Breast epithelium (tissue), 4 donors: Measurements from ENCODE around the gene PTRHD1. TPM values are rescaled to one million over a fixed set of nuclear protein-coding genes. Genes with fewer than 3 reads are reported as not detected.

Source experiments
- DNase-seq, 2 donors: peaks; one replicate each; pipeline ENCODE4 v3.0.0-alpha.2; 2019; ENCODE audit warnings: low spot score in 2 of 2
- H3K27ac ChIP-seq, 2 donors: fragments of 200-600 bp; sonication (generic) in 1 of 2; one replicate each; pipeline ENCODE4 v1.5.1; 2016 to 2019; ENCODE audit warnings: mild to moderate bottlenecking in 1 of 2
- H3K27me3 ChIP-seq, 2 donors: fragments of 200-600 bp; sonication (generic) in 1 of 2; one replicate each; pipeline versions ENCODE4 v1.5.1 to v1.6.0; 2017 to 2019; ENCODE audit warnings: control low read depth in 1 of 2, mild to moderate bottlenecking in 1 of 2
- H3K36me3 ChIP-seq: fragments of 200-600 bp; one replicate; pipeline ENCODE4 v1.5.1; 2019
- H3K4me1 ChIP-seq, 2 donors: fragments of 200-600 bp; sonication (generic); one replicate each; pipeline ENCODE4 v1.5.1; 2016 to 2019; ENCODE audit warnings: control low read depth in 1 of 2
- H3K4me3 ChIP-seq, 3 donors: fragments of 200-600 bp; sonication (generic); 1 replicate in 2 of 3; 2 replicates in 1 of 3; pipeline ENCODE4 v1.5.1; 2016 to 2019; ENCODE audit warnings: mild to moderate bottlenecking in 3 of 3, moderate library complexity in 2 of 3
- H3K9me3 ChIP-seq, 2 donors: fragments of 200-600 bp; sonication (generic) in 1 of 2; one replicate each; pipeline ENCODE4 v1.5.1; 2016 to 2019; ENCODE audit warnings: control low read depth in 1 of 2
- POLR2A ChIP-seq: fragments of 450-650 bp; IDR thresholded peaks from one replicate; pipeline ENCODE4 v1.6.1; 2016; ENCODE audit warnings: antibody characterized with exemption, mild to moderate bottlenecking, moderate library complexity
- POLR2AphosphoS5 ChIP-seq, 3 donors: sonication (generic); formaldehyde crosslinking; IDR thresholded peaks; one replicate each; pipeline ENCODE4 v1.6.1; 2017; ENCODE audit warnings: antibody characterized with exemption in 3 of 3
- intact Hi-C: fragments of 100-400 bp; cut with DNase I; formaldehyde crosslinking; loops from one replicate; pipeline ENCODE4 v1.15.1; 2023; ENCODE audit warnings: low total_unique reads
- total RNA-seq, 3 donors: library from RNA; depleted of rRNA; stranded (reverse); fragments of >200 nt; gene quantifications; one replicate each; pipeline ENCODE4 v1.1.0, GENCODE V29; 2016
- TF ChIP-seq, protein P1 (sequence below), 3 donors: fragments of 450-650 bp; IDR thresholded peaks; one replicate each; pipeline ENCODE4 v1.5.1; 2016 to 2017; ENCODE audit warnings: antibody characterized with exemption in 3 of 3, mild to moderate bottlenecking in 3 of 3, moderate library complexity in 3 of 3

The PTRHD1 gene
- total RNA-seq, 3 donors from 2014 or later: 19.3 to 38.8 (median 37.9) TPM

GRCh38 chr2:24824071-24824588 lies 30.9 kb upstream of the PTRHD1 start:
- DNase-seq: no peak
- Histone ChIP-seq H3K27me3 (no peaks in the 10 kb centered on the region), H3K4me3 (no peak overlapping the region), H3K36me3 (peaks cover 3% of the 10 kb centered on the region), H3K9me3 (no peaks in the 10 kb centered on the region), H3K27ac (no peak overlapping the region), H3K4me1 (no peaks in the 10 kb centered on the region)
- intact Hi-C loops: loop anchor here (10.0 kb wide), 1 partner anchor 409 kb away; no protein-coding TSS in a partner anchor
- TF ChIP-seq POLR2A (no peak), POLR2AphosphoS5 (IDR thresholded peaks at IDR 0.05) (no peak)
- TF ChIP-seq, protein P1, sequence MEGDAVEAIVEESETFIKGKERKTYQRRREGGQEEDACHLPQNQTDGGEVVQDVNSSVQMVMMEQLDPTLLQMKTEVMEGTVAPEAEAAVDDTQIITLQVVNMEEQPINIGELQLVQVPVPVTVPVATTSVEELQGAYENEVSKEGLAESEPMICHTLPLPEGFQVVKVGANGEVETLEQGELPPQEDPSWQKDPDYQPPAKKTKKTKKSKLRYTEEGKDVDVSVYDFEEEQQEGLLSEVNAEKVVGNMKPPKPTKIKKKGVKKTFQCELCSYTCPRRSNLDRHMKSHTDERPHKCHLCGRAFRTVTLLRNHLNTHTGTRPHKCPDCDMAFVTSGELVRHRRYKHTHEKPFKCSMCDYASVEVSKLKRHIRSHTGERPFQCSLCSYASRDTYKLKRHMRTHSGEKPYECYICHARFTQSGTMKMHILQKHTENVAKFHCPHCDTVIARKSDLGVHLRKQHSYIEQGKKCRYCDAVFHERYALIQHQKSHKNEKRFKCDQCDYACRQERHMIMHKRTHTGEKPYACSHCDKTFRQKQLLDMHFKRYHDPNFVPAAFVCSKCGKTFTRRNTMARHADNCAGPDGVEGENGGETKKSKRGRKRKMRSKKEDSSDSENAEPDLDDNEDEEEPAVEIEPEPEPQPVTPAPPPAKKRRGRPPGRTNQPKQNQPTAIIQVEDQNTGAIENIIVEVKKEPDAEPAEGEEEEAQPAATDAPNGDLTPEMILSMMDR (IDR thresholded peaks at IDR 0.05): no peak

- H3K4me1 ChIP-seq: no peaks in the 10 kb centered on the region
- intact Hi-C loops: loop anchor here (10.0 kb wide), 1 partner anchor 407 kb away; no protein-coding TSS in a partner anchor
- H3K27me3 ChIP-seq: no peaks in the 10 kb centered on the region
- H3K9me3 ChIP-seq: no peaks in the 10 kb centered on the region
- no peak overlapping the region for H3K4me3 ChIP-seq
- no peak for DNase-seq
- no peak overlapping the region for H3K27ac ChIP-seq
- H3K36me3 ChIP-seq: peaks cover 3% of the 10 kb centered on the region
- TF ChIP-seq POLR2AphosphoS5 (IDR thresholded peaks at IDR 0.05) (no peak), POLR2A (no peak)
- TF ChIP-seq, protein P1 (IDR thresholded peaks at IDR 0.05): no peak
These were observed 29.0 kb upstream of the PTRHD1 start for GRCh38 chr2:24822049-24822706.

DNA sequence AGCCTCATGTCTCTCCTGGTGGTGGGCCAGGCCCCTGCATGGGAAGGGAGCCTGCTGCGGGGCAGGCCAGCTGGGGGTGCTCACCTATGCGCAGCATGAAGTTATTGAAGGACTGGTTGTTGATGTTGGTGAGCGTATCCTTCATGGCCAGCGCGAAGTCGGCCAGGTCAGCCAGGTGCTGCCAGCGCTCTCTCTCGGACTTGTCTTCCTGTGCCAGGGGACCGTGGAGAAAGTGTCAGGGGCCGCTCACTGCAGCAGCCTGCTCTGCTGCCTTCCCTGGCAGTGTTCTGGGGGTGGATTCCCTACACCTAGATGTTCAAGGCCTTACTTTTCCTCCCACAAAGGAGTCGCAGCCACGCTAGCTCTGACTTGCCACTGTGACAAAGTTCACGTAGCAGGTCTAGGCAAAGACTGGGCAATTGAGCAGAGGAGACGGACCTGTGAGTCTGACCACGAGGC lies 28.3 kb upstream of the PTRHD1 start:
- H3K4me3 ChIP-seq: no peak overlapping the region
- H3K4me1 ChIP-seq: no peaks in the 10 kb centered on the region
- H3K9me3 ChIP-seq: no peaks in the 10 kb centered on the region
- H3K27me3 ChIP-seq: no peaks in the 10 kb centered on the region
- H3K36me3 ChIP-seq: peaks cover 3% of the 10 kb centered on the region
- TF ChIP-seq POLR2AphosphoS5 (IDR thresholded peaks at IDR 0.05) (no peak), POLR2A (no peak)
- TF ChIP-seq, protein P1 (IDR thresholded peaks at IDR 0.05): no peak
- no peak for DNase-seq
- H3K27ac ChIP-seq: no peak overlapping the region
- intact Hi-C loops: loop anchor here (10.0 kb wide), 1 partner anchor 407 kb away; no protein-coding TSS in a partner anchor

DNA sequence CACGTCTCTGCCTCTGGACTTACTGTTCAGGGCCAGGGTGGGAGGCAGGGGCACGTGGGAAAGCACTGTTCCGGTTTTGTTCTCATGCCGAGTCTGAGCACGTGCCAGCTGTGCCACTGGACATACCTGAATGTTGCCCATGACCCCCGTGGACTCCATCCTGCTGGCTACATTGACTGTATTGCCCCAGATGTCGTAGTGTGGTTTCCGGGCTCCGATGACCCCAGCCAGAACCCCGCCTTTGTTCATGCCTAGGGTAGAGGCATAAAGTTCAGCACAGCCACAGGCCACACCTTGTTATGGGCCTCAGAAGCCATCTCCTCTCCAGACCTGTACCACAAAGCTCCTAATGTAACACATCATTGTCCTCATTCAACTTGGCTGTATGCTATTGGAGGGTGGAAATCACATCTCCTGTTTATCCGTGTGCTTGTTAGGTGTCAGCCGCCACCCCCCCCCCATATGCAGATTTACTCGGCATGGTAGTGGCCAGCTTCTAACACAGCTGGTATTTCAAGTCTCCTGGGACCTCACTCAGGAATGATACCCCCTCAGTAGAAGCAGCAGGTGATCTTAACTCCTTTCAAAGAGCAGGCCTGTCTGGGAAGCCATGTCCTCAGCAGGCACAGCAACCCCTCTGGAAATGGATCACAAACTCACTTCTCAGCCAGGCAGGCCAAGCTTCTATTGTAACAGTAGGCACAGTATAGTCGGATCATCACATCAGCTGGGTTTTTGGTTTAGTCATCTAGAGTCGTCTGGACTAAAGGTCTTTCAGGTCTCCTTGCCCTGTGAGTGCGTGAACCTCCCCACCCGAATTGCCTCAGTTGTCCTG lies 27.6 kb upstream of the PTRHD1 start:
- Histone ChIP-seq H3K27ac (no peak overlapping the region), H3K4me3 (no peak overlapping the region), H3K4me1 (no peaks in the 10 kb centered on the region), H3K9me3 (no peaks in the 10 kb centered on the region), H3K36me3 (peaks cover 3% of the 10 kb centered on the region), H3K27me3 (no peaks in the 10 kb centered on the region)
- no peak for DNase-seq
- TF ChIP-seq POLR2A (no peak), POLR2AphosphoS5 (IDR thresholded peaks at IDR 0.05) (no peak)
- TF ChIP-seq, protein P1 (IDR thresholded peaks at IDR 0.05): no peak
- intact Hi-C loops: loop anchor here (10.0 kb wide), 1 partner anchor 406 kb away; no protein-coding TSS in a partner anchor

DNA sequence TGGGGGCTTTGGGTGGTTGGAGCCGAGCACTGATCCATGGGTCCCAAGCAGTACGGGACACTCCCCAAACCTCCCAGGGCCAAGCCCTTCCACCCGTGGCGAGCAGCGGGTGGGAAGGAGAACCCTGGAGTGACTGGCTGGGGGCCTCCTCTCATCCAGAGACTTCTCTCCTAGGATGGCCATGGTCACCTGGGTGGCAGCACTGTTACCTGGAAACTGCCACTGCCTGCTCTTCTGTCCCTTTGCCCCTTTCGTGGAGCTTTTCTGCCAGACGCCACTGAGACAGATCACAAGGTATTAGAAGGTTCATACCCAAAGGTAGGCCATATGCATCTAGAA lies 27.0 kb upstream of the PTRHD1 start:
- Histone ChIP-seq H3K36me3 (peaks cover 3% of the 10 kb centered on the region), H3K9me3 (no peaks in the 10 kb centered on the region), H3K27me3 (no peaks in the 10 kb centered on the region), H3K4me1 (no peaks in the 10 kb centered on the region), H3K27ac (no peak overlapping the region), H3K4me3 (no peak overlapping the region)
- no peak for TF ChIP-seq POLR2A
- TF ChIP-seq, protein P1 (IDR thresholded peaks at IDR 0.05): no peak
- no peak for TF ChIP-seq POLR2AphosphoS5 (IDR thresholded peaks at IDR 0.05)
- DNase-seq: no peak
- intact Hi-C loops: loop anchor here (10.0 kb wide), 1 partner anchor 405 kb away; no protein-coding TSS in a partner anchor
